ENCODE measurements around the gene MGAT4A. TPM values are rescaled to one million over a fixed set of nuclear protein-coding genes. Genes with fewer than 3 reads are reported as not detected.
A peak's percentile ranks its signal among the peaks of the same experiment; 100 is the strongest.
"Not testable (repeated sequence)": the region's sequence is repeated elsewhere in the genome, so short reads cannot be mapped to it uniquely, and the experiment has no call there.

The MGAT4A gene
- total RNA-seq, 4 donors from 2014 or later: 12.6 to 50.0 (median 16.1) TPM

GRCh38 chr2:98759827-98760625, 29.1 kb upstream of the MGAT4A start:
- no peaks in the 10 kb centered on the region for H3K9me3 ChIP-seq
- H3K27me3 ChIP-seq: no peaks in the 10 kb centered on the region
- H3K27ac ChIP-seq: no peak overlapping the region
- no peak overlapping the region for H3K4me3 ChIP-seq
- DNase-seq (ENCODE audit: low spot score in 2 of 2): no peak
- H3K4me1 ChIP-seq: peaks cover 0 to 26% (median 19%) of the 10 kb centered on the region in 4 donors
- no peaks in the 10 kb centered on the region for H3K36me3 ChIP-seq
- WGBS, 2 donors: 57 to 63% methylated on average over 6 of the region's 6 CpGs
- TF ChIP-seq POLR2A (IDR thresholded peaks at IDR 0.05): no peak
- no peak for TF ChIP-seq CTCF (IDR thresholded peaks at IDR 0.05)
- no peak for TF ChIP-seq EP300 (IDR thresholded peaks at IDR 0.05)

GRCh38 chr2:98759338-98759737, 28.4 kb upstream of the MGAT4A start:
- DNase-seq (ENCODE audit: low spot score in 2 of 2): no peak
- TF ChIP-seq POLR2A (IDR thresholded peaks at IDR 0.05) (no peak), CTCF (IDR thresholded peaks at IDR 0.05) (no peak), EP300 (IDR thresholded peaks at IDR 0.05) (no peak)
- H3K27me3 ChIP-seq: no peaks in the 10 kb centered on the region
- H3K4me1 ChIP-seq: peaks cover 0 to 26% (median 19%) of the 10 kb centered on the region in 4 donors
- 67 to 68% methylated on average over 2 of the region's 2 CpGs for WGBS, 2 donors
- no peaks in the 10 kb centered on the region for H3K9me3 ChIP-seq
- H3K27ac ChIP-seq: no peak overlapping the region
- H3K4me3 ChIP-seq: no peak overlapping the region
- H3K36me3 ChIP-seq: no peaks in the 10 kb centered on the region

GRCh38 chr2:98757904-98758421, 27.0 kb upstream of the MGAT4A start:
- peaks cover 0 to 26% (median 17%) of the 10 kb centered on the region in 4 donors for H3K4me1 ChIP-seq
- DNase-seq (ENCODE audit: low spot score in 2 of 2): peak; percentile 26 to 74
- H3K27ac ChIP-seq: peak overlapping the region in 3 of 4 donors; percentile 5 to 64 (median 23)
- TF ChIP-seq EP300 (IDR thresholded peaks at IDR 0.05): peak in 1 of 2 donors; percentile 86
- no peak for TF ChIP-seq POLR2A (IDR thresholded peaks at IDR 0.05)
- TF ChIP-seq CTCF (IDR thresholded peaks at IDR 0.05): no peak
- H3K4me3 ChIP-seq: no peak overlapping the region
- WGBS, 2 donors: 38 to 52% methylated on average over 9 of the region's 9 CpGs
- no peaks in the 10 kb centered on the region for H3K36me3 ChIP-seq
- no peaks in the 10 kb centered on the region for H3K27me3 ChIP-seq
- H3K9me3 ChIP-seq: no peaks in the 10 kb centered on the region

GRCh38 chr2:98753801-98754200, 22.9 kb upstream of the MGAT4A start:
- Histone ChIP-seq H3K4me1 (peaks cover 0 to 15% (median 7%) of the 10 kb centered on the region in 4 donors), H3K27me3 (no peaks in the 10 kb centered on the region), H3K27ac (no peak overlapping the region), H3K9me3 (no peaks in the 10 kb centered on the region), H3K4me3 (no peak overlapping the region), H3K36me3 (no peaks in the 10 kb centered on the region)
- TF ChIP-seq EP300 (IDR thresholded peaks at IDR 0.05) (no peak), CTCF (IDR thresholded peaks at IDR 0.05) (no peak), POLR2A (IDR thresholded peaks at IDR 0.05) (no peak)
- DNase-seq (ENCODE audit: low spot score in 2 of 2): no peak

GRCh38 chr2:98752711-98753110, 21.8 kb upstream of the MGAT4A start:
- H3K36me3 ChIP-seq; DNase-seq (ENCODE audit: low spot score in 2 of 2); H3K27ac ChIP-seq; H3K4me3 ChIP-seq; H3K9me3 ChIP-seq; H3K27me3 ChIP-seq: not testable (repeated sequence)
- H3K4me1 ChIP-seq: peaks cover 0 to 13% (median 5%) of the 10 kb centered on the region in 4 donors
- 85 to 89% methylated on average over 4 of the region's 4 CpGs for whole genome bisulfite sequencing, 2 donors
